ENCODE data around the gene SCMH1. TPM values are rescaled to one million over a fixed set of nuclear protein-coding genes. Genes with fewer than 3 reads are reported as not detected.
A peak's percentile ranks its signal among the peaks of the same experiment; 100 is the strongest.
"Not testable (repeated sequence)": the region's sequence is repeated elsewhere in the genome, so short reads cannot be mapped to it uniquely, and the experiment has no call there.

The SCMH1 gene
- total and polyA plus RNA-seq, 7 donors, result 16.2 to 39.4 (median 28.3) TPM

DNA sequence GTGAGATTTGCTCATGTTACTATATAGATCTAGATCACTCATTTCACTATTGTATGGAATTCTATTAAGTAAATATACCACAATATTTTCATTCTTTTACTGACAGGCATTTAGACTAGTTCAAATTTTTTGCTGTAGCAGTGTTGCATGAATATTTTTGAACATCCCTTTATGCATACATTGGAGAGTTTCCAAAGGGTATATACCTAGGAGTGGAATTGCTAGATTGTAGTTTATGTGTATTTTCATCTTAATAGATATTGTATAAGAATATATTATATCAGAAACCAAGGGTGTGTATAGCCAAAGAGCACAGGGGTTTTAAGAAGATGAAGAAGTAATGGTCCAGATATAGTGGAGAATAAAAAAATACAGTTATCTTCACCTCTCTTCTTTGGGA, 6.2 kb downstream of the SCMH1 start:
- intact Hi-C loops (cut with DNase I), result loop anchor here in 1 of 2 donors (10.0 kb wide), 2 partner anchors 131 to 221 kb away; no protein-coding TSS in a partner anchor
- no peak for DNase-seq
- no peak overlapping the region for H3K4me3 ChIP-seq
- no peak for ATAC-seq
- no peaks in the 10 kb centered on the region for H3K27me3 ChIP-seq (ENCODE audit: insufficient read depth in 3 of 3, low read length in 2 of 3)
- no peaks in the 10 kb centered on the region for H3K9me3 ChIP-seq
- no peaks in the 10 kb centered on the region for H3K36me3 ChIP-seq (ENCODE audit: insufficient read depth in 1 of 2, low read depth in 1 of 2)
- H3K27ac ChIP-seq, result no peak overlapping the region
- TF ChIP-seq, protein P1, sequence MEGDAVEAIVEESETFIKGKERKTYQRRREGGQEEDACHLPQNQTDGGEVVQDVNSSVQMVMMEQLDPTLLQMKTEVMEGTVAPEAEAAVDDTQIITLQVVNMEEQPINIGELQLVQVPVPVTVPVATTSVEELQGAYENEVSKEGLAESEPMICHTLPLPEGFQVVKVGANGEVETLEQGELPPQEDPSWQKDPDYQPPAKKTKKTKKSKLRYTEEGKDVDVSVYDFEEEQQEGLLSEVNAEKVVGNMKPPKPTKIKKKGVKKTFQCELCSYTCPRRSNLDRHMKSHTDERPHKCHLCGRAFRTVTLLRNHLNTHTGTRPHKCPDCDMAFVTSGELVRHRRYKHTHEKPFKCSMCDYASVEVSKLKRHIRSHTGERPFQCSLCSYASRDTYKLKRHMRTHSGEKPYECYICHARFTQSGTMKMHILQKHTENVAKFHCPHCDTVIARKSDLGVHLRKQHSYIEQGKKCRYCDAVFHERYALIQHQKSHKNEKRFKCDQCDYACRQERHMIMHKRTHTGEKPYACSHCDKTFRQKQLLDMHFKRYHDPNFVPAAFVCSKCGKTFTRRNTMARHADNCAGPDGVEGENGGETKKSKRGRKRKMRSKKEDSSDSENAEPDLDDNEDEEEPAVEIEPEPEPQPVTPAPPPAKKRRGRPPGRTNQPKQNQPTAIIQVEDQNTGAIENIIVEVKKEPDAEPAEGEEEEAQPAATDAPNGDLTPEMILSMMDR (IDR thresholded peaks at IDR 0.05), result no peak
- peaks cover 25% of the 10 kb centered on the region for H3K4me1 ChIP-seq

GRCh38 chr1:41233708-41234107, 8.4 kb downstream of the SCMH1 start:
- no peak for DNase-seq
- WGBS, 3 donors, result 67 to 76% (median 70%) methylated on average over 1 of the region's 1 CpG
- no peaks in the 10 kb centered on the region for H3K36me3 ChIP-seq (ENCODE audit: insufficient read depth in 1 of 2, low read depth in 1 of 2)
- intact Hi-C loops (cut with DNase I), result loop anchor here in 1 of 2 donors (10.0 kb wide), 2 partner anchors 129 to 219 kb away; no protein-coding TSS in a partner anchor
- H3K4me1 ChIP-seq, result peaks cover 14% of the 10 kb centered on the region
- no peaks in the 10 kb centered on the region for H3K27me3 ChIP-seq (ENCODE audit: insufficient read depth in 3 of 3, low read length in 2 of 3)
- TF ChIP-seq, protein P1 (IDR thresholded peaks at IDR 0.05), result no peak
- peak in 1 of 4 donors; percentile 10 for ATAC-seq
- H3K9me3 ChIP-seq, result no peaks in the 10 kb centered on the region
- H3K27ac ChIP-seq, result no peak overlapping the region
- no peak overlapping the region for H3K4me3 ChIP-seq

GRCh38 chr1:41232305-41232704, 9.8 kb downstream of the SCMH1 start:
- intact Hi-C loops (cut with DNase I), result loop anchor here in 1 of 2 donors (10.0 kb wide), 2 partner anchors 128 to 218 kb away; no protein-coding TSS in a partner anchor

DNA sequence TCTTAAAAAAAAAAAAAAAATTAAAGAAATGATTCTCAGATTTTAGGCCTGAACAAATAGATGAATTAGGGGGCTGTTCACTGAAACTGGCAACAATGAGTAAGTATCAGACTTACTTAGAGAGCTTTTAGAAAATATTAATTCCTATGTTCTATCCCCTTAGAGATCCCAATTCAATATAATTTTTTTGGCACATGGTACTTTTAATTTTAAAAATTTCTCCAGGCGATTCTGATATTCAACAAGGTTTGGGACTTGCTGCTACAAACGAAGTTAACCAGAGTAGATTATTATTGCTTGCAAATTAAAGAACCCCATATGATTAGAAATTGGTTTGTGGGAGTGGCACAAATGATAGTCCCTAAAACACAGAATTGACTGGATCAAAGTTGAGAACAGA, 11.4 kb downstream of the SCMH1 start:
- Histone ChIP-seq H3K4me1 (peaks cover 10% of the 10 kb centered on the region), H3K36me3 (ENCODE audit: insufficient read depth in 1 of 2, low read depth in 1 of 2) (no peaks in the 10 kb centered on the region), H3K4me3 (no peak overlapping the region), H3K27me3 (ENCODE audit: insufficient read depth in 3 of 3, low read length in 2 of 3) (no peaks in the 10 kb centered on the region), H3K27ac (no peak overlapping the region), H3K9me3 (no peaks in the 10 kb centered on the region)
- intact Hi-C loops (cut with DNase I), result loop anchor here in 1 of 2 donors (10.0 kb wide), 2 partner anchors 126 to 216 kb away; no protein-coding TSS in a partner anchor
- ATAC-seq (no peak), DNase-seq (no peak)
- WGBS, 3 donors, result 82 to 94% (median 86%) methylated on average over 2 of the region's 2 CpGs
- TF ChIP-seq, protein P1 (IDR thresholded peaks at IDR 0.05), result no peak

More at GRCh38 chr1:41232305-41232704, 9.8 kb downstream of the SCMH1 start:
- Histone ChIP-seq H3K4me1 (peaks cover 10% of the 10 kb centered on the region), H3K27ac (no peak overlapping the region), H3K9me3 (no peaks in the 10 kb centered on the region), H3K36me3 (ENCODE audit: insufficient read depth in 1 of 2, low read depth in 1 of 2) (no peaks in the 10 kb centered on the region), H3K4me3 (no peak overlapping the region), H3K27me3 (ENCODE audit: insufficient read depth in 3 of 3, low read length in 2 of 3) (no peaks in the 10 kb centered on the region)
- WGBS, 3 donors, result 70 to 81% (median 73%) methylated on average over 3 of the region's 3 CpGs
- ATAC-seq (no peak), DNase-seq (no peak)
- TF ChIP-seq, protein P1 (IDR thresholded peaks at IDR 0.05), result no peak

- WGBS, 3 donors, result 95 to 98% (median 95%) methylated on average over 2 of the region's 2 CpGs
- H3K27me3 ChIP-seq (ENCODE audit: insufficient read depth in 3 of 3, low read length in 2 of 3); H3K36me3 ChIP-seq (ENCODE audit: insufficient read depth in 1 of 2, low read depth in 1 of 2); H3K4me1 ChIP-seq; intact Hi-C loops (cut with DNase I); H3K4me3 ChIP-seq; DNase-seq; H3K9me3 ChIP-seq; H3K27ac ChIP-seq; ATAC-seq: not testable (repeated sequence)
Observed at GRCh38 chr1:41229219-41229618, 12.9 kb downstream of the SCMH1 start.

Data from psoas muscle (tissue), 8 donors.